Subcutaneous abdominal adipose tissue (tissue), 5 donors: ENCODE results near the gene NXPE3.
A peak's percentile ranks its signal among the peaks of the same experiment; 100 is the strongest.
"Not testable (repeated sequence)": the region's sequence is repeated elsewhere in the genome, so short reads cannot be mapped to it uniquely, and the experiment has no call there.

Experiments used
- H3K27ac ChIP-seq: one replicate; pipeline ENCODE4 v1.7.0; 2013; ENCODE audit warnings: low read depth, mild to moderate bottlenecking, inconsistent platforms, low read length, moderate library complexity
- H3K27me3 ChIP-seq, 5 donors: one replicate each; pipeline ENCODE4 v1.7.0; 2013; ENCODE audit warnings: low read length in 5 of 5, inconsistent platforms in 1 of 5; ENCODE audit not compliant: control insufficient read depth in 5 of 5, insufficient read depth in 4 of 5
- H3K36me3 ChIP-seq, 5 donors: one replicate each; pipeline ENCODE4 v1.7.0; 2013; ENCODE audit warnings: low read length in 5 of 5; ENCODE audit not compliant: control insufficient read depth in 5 of 5, insufficient read depth in 5 of 5
- H3K4me1 ChIP-seq, 5 donors: one replicate each; pipeline ENCODE4 v1.7.0; 2013; ENCODE audit warnings: low read length in 5 of 5, mild to moderate bottlenecking in 3 of 5, moderate library complexity in 1 of 5; ENCODE audit not compliant: control insufficient read depth in 5 of 5, insufficient read depth in 5 of 5
- H3K4me3 ChIP-seq, 5 donors: one replicate each; pipeline ENCODE4 v1.7.0; 2013; ENCODE audit warnings: low read length in 5 of 5, low read depth in 1 of 5
- H3K9ac ChIP-seq, 5 donors: one replicate each; pipeline ENCODE4 v1.7.0; 2013; ENCODE audit warnings: low read length in 5 of 5, mild to moderate bottlenecking in 4 of 5, moderate library complexity in 3 of 5
- H3K9me3 ChIP-seq, 5 donors: one replicate each; pipeline ENCODE4 v1.7.0; 2013; ENCODE audit warnings: low read length in 5 of 5; ENCODE audit not compliant: control insufficient read depth in 5 of 5
- donor health status: healthy.
- donor health status: healthy.
- donor health status: healthy.
- donor health status: healthy.
- donor health status: healthy.

The NXPE3 gene

GRCh38 chr3:101779047-101779821 lies at the start of gene NXPE3:
Gene NXPE3 (plus strand): TSS chr3:101779211. CDS start chr3:101785597, 6,386 bp downstream.
- H3K9ac ChIP-seq = peak within 1 kb of the TSS; percentile 26 to 79 (median 66)
- H3K27ac ChIP-seq = peak within 1 kb of the TSS; percentile 16
- H3K4me3 ChIP-seq = peak within 1 kb of the TSS; percentile 61 to 93 (median 84)
- H3K4me1 ChIP-seq = peaks cover 2 to 21% (median 16%) of the 10 kb centered on the region in 5 donors
- H3K36me3 ChIP-seq = peaks cover 0 to 10% (median 5%) of the 10 kb centered on the region in 5 donors
- H3K9me3 ChIP-seq = no peaks in the 10 kb centered on the region
- no peaks in the 10 kb centered on the region for H3K27me3 ChIP-seq

GRCh38 chr3:101729586-101729985 lies 49.4 kb upstream of the NXPE3 start:
- Histone ChIP-seq H3K9ac (no peak overlapping the region), H3K36me3 (peaks cover 15 to 39% (median 20%) of the 10 kb centered on the region in 5 donors), H3K9me3 (no peaks in the 10 kb centered on the region), H3K4me1 (peaks cover 2 to 12% (median 11%) of the 10 kb centered on the region in 5 donors), H3K27ac (no peak overlapping the region), H3K27me3 (no peaks in the 10 kb centered on the region), H3K4me3 (no peak overlapping the region)

GRCh38 chr3:101730839-101731238 lies 48.2 kb upstream of the NXPE3 start:
- no peak overlapping the region for H3K27ac ChIP-seq
- H3K4me1 ChIP-seq = peaks cover 0 to 3% (median 2%) of the 10 kb centered on the region in 5 donors
- no peak overlapping the region for H3K9ac ChIP-seq
- no peaks in the 10 kb centered on the region for H3K27me3 ChIP-seq
- peaks cover 21 to 52% (median 30%) of the 10 kb centered on the region in 5 donors for H3K36me3 ChIP-seq
- H3K9me3 ChIP-seq = no peaks in the 10 kb centered on the region
- no peak overlapping the region for H3K4me3 ChIP-seq

- no peak overlapping the region for H3K9ac ChIP-seq
- no peak overlapping the region for H3K4me3 ChIP-seq
- H3K4me1 ChIP-seq = no peaks in the 10 kb centered on the region
- H3K36me3 ChIP-seq = peaks cover 21 to 61% (median 35%) of the 10 kb centered on the region in 5 donors
- no peaks in the 10 kb centered on the region for H3K9me3 ChIP-seq
- H3K27ac ChIP-seq = no peak overlapping the region
- no peaks in the 10 kb centered on the region for H3K27me3 ChIP-seq
These were observed 46.8 kb upstream of the NXPE3 start for GRCh38 chr3:101732240-101732641.

GRCh38 chr3:101735833-101736232 lies 43.2 kb upstream of the NXPE3 start:
- Histone ChIP-seq H3K4me3 (no peak overlapping the region), H3K27ac (no peak overlapping the region), H3K4me1 (no peaks in the 10 kb centered on the region), H3K9me3 (no peaks in the 10 kb centered on the region), H3K27me3 (no peaks in the 10 kb centered on the region), H3K9ac (no peak overlapping the region), H3K36me3 (peaks cover 21 to 49% (median 31%) of the 10 kb centered on the region in 5 donors)

- H3K9ac ChIP-seq, H3K27me3 ChIP-seq, H3K4me1 ChIP-seq, H3K9me3 ChIP-seq, H3K36me3 ChIP-seq, H3K27ac ChIP-seq, H3K4me3 ChIP-seq: not testable (repeated sequence)
These were observed 37.1 kb upstream of the NXPE3 start for GRCh38 chr3:101741914-101742313.

- Histone ChIP-seq H3K9ac (no peak overlapping the region), H3K27ac (no peak overlapping the region), H3K9me3 (no peaks in the 10 kb centered on the region), H3K36me3 (no peaks in the 10 kb centered on the region), H3K4me3 (no peak overlapping the region), H3K27me3 (no peaks in the 10 kb centered on the region), H3K4me1 (no peaks in the 10 kb centered on the region)
These were observed 34.2 kb upstream of the NXPE3 start for GRCh38 chr3:101744811-101745210.

GRCh38 chr3:101745934-101746333 lies 33.1 kb upstream of the NXPE3 start:
- H3K9ac ChIP-seq, H3K4me3 ChIP-seq, H3K36me3 ChIP-seq, H3K4me1 ChIP-seq, H3K27ac ChIP-seq, H3K27me3 ChIP-seq, H3K9me3 ChIP-seq: not testable (repeated sequence)

GRCh38 chr3:101753386-101754113 lies 25.5 kb upstream of the NXPE3 start:
- not testable (repeated sequence) for H3K9ac ChIP-seq, H3K9me3 ChIP-seq, H3K27ac ChIP-seq, H3K4me3 ChIP-seq, H3K4me1 ChIP-seq, H3K27me3 ChIP-seq
- H3K36me3 ChIP-seq = peaks cover 17 to 29% (median 21%) of the 10 kb centered on the region in 5 donors

GRCh38 chr3:101758224-101758623 lies 20.8 kb upstream of the NXPE3 start:
- H3K27me3 ChIP-seq = no peaks in the 10 kb centered on the region
- no peak overlapping the region for H3K27ac ChIP-seq
- H3K36me3 ChIP-seq = peaks cover 18 to 40% (median 31%) of the 10 kb centered on the region in 5 donors
- no peaks in the 10 kb centered on the region for H3K9me3 ChIP-seq
- H3K4me3 ChIP-seq = no peak overlapping the region
- no peak overlapping the region for H3K9ac ChIP-seq
- H3K4me1 ChIP-seq = peaks cover 0 to 2% (median 0%) of the 10 kb centered on the region in 5 donors
